GM19455 (cell line): ENCODE data around the gene PRND.
"Not testable (repeated sequence)": the region's sequence is repeated elsewhere in the genome, so short reads cannot be mapped to it uniquely, and the experiment has no call there.

ENCODE experiments used
- ATAC-seq: cut with Tn5 transposase; IDR thresholded peaks from one replicate; pipeline ENCODE4 v1.9.1; 2021; ENCODE audit not compliant: unreplicated experiment

Gene PRND

GRCh38 chr20:4736875-4737274, 15.2 kb downstream of the PRND start:
- no peak for ATAC-seq

GRCh38 chr20:4737857-4738627, 16.3 kb downstream of the PRND start:
- ATAC-seq, result no peak

- no peak for ATAC-seq
These were observed 19.2 kb downstream of the PRND start for GRCh38 chr20:4740774-4741431.

- no peak for ATAC-seq
These were observed 27.1 kb downstream of the PRND start for GRCh38 chr20:4748847-4749246.

- ATAC-seq, result no peak
These were observed 27.6 kb downstream of the PRND start for GRCh38 chr20:4749326-4749725.

- ATAC-seq, result no peak
These were observed 28.7 kb downstream of the PRND start for GRCh38 chr20:4750381-4750780.

GRCh38 chr20:4759100-4759884, 37.6 kb downstream of the PRND start:
- not testable (repeated sequence) for ATAC-seq

GRCh38 chr20:4763261-4763660, 41.6 kb downstream of the PRND start:
- ATAC-seq, result no peak

- ATAC-seq, result no peak
These were observed 42.2 kb downstream of the PRND start for GRCh38 chr20:4763723-4764510.

- no peak for ATAC-seq
These were observed 43.1 kb downstream of the PRND start for GRCh38 chr20:4764805-4765204.

- ATAC-seq, result no peak
These were observed 44.0 kb downstream of the PRND start for GRCh38 chr20:4765681-4766080.

GRCh38 chr20:4766631-4767030, 44.9 kb downstream of the PRND start:
- ATAC-seq, result no peak

- no peak for ATAC-seq
These were observed 45.4 kb downstream of the PRND start for GRCh38 chr20:4767084-4767483.

GRCh38 chr20:4769328-4769727, 47.6 kb downstream of the PRND start:
- no peak for ATAC-seq

GRCh38 chr20:4770026-4770425, 48.3 kb downstream of the PRND start:
- no peak for ATAC-seq

GRCh38 chr20:4771004-4771403, 49.3 kb downstream of the PRND start:
- no peak for ATAC-seq

GRCh38 chr20:4772132-4772531, 50.4 kb downstream of the PRND start:
- no peak for ATAC-seq

- not testable (repeated sequence) for ATAC-seq
These were observed 51.3 kb downstream of the PRND start for GRCh38 chr20:4773014-4773413.

- no peak for ATAC-seq
These were observed 52.0 kb downstream of the PRND start for GRCh38 chr20:4773736-4774135.

- no peak for ATAC-seq
These were observed 52.5 kb downstream of the PRND start for GRCh38 chr20:4774207-4774606.
